HepG2 (cell line): ENCODE measurements around the gene SEC16A. TPM values are rescaled to one million over a fixed set of nuclear protein-coding genes. Genes with fewer than 3 reads are reported as not detected.

Experiments
- ASH2L ChIP-seq: fragments of 300-600, 200-600 bp; sonication (generic); IDR thresholded peaks from 2 replicates; pipeline ENCODE4 v1.7.0; 2017; ENCODE audit warnings: low read depth, mild to moderate bottlenecking, moderate library complexity, mixed read lengths, low read length; ENCODE audit not compliant: insufficient read length
- DMAP1 ChIP-seq: IDR thresholded peaks from 2 replicates; pipeline ENCODE4 v1.6.1; 2016
- ELF1 ChIP-seq: sonication (generic); formaldehyde crosslinking; IDR thresholded peaks from 2 replicates; pipeline ENCODE4 v1.4.0; 2020; ENCODE audit warnings: missing genetic modification reagents
- FIP1L1 ChIP-seq: fragments of 200-400 bp; formaldehyde crosslinking; IDR thresholded peaks from 2 replicates; pipeline ENCODE4 v1.6.1; 2018; ENCODE audit warnings: low read depth, mild to moderate bottlenecking, low read length, moderate library complexity, borderline replicate concordance; ENCODE audit not compliant: insufficient read depth
- GLMP ChIP-seq: sonication (generic); formaldehyde crosslinking; IDR thresholded peaks from 2 replicates; pipeline ENCODE4 v1.9.0; 2021; ENCODE audit warnings: missing genetic modification reagents, mild to moderate bottlenecking, borderline replicate concordance
- HIVEP1 ChIP-seq: sonication (generic); formaldehyde crosslinking; IDR thresholded peaks from 2 replicates; pipeline ENCODE4 v1.4.0; 2020; ENCODE audit warnings: mild to moderate bottlenecking, missing genetic modification reagents
- KAT7 ChIP-seq: IDR thresholded peaks from 2 replicates; pipeline ENCODE4 v1.6.1; 2018; ENCODE audit warnings: borderline replicate concordance, missing compliant biosample characterization
- KDM6A ChIP-seq: IDR thresholded peaks from 2 replicates; pipeline ENCODE4 v1.6.1; 2016; ENCODE audit warnings: low read depth
- NFAT5 ChIP-seq: sonication (generic); formaldehyde crosslinking; IDR thresholded peaks from 2 replicates; pipeline ENCODE4 v1.4.0; 2020; ENCODE audit warnings: missing genetic modification reagents
- SMARCE1 ChIP-seq: fragments of 450-650 bp; IDR thresholded peaks from 2 replicates; pipeline ENCODE4 v1.6.1; 2017; ENCODE audit warnings: borderline replicate concordance
- THAP8 ChIP-seq: sonication (generic); formaldehyde crosslinking; IDR thresholded peaks from 2 replicates; pipeline ENCODE4 v1.5.1; 2020; ENCODE audit warnings: missing genetic modification reagents, mild to moderate bottlenecking, borderline replicate concordance
- ZFX ChIP-seq: sonication (generic); formaldehyde crosslinking; IDR thresholded peaks from 2 replicates; pipeline ENCODE4 v1.4.0; 2020; ENCODE audit warnings: mild to moderate bottlenecking, low read depth, missing genetic modification reagents, moderate library complexity
- ZSCAN20 ChIP-seq: sonication (generic); formaldehyde crosslinking; IDR thresholded peaks from 2 replicates; pipeline ENCODE4 v1.4.0; 2020; ENCODE audit warnings: missing genetic modification reagents, mild to moderate bottlenecking, borderline replicate concordance
- polyA plus RNA-seq, 8 experiments: library from polyadenylated mRNA; depleted of rRNA in 3 of 8; stranded (reverse) in 7 of 8; unstranded in 1 of 8; fragments of >200 nt; fragmentation: Illumina TruSeq in 4 of 8; extraction: Trizol in 4 of 8; gene quantifications; 2 replicates each; pipeline versions ENCODE4 v1.2.1 to v1.2.3, GENCODE V29; 2011 to 2016; ENCODE audit warnings: low read depth in 4 of 8, missing spikeins in 1 of 8, mixed read lengths in 1 of 8; ENCODE audit not compliant: insufficient read depth in 1 of 8
- total RNA-seq, 5 experiments: library from RNA; depleted of rRNA; stranded (reverse); fragments of >200 nt; fragmentation: Illumina TruSeq; extraction: Trizol; gene quantifications; 2 replicates each; pipeline ENCODE4 v1.2.3, GENCODE V29; 2016; ENCODE audit warnings: low read depth in 1 of 5
- TF ChIP-seq, protein P1 (sequence below): sonication (generic); formaldehyde crosslinking; IDR thresholded peaks from 2 replicates; pipeline ENCODE4 v1.8.1; 2023; ENCODE audit warnings: mild to moderate bottlenecking, missing genetic modification reagents, borderline replicate concordance
- TF ChIP-seq, protein P2 (sequence below): IDR thresholded peaks from 2 replicates; pipeline ENCODE4 v1.6.1; 2016; ENCODE audit warnings: control low read depth
- TF ChIP-seq, protein P3 (sequence below): sonication (generic); formaldehyde crosslinking; IDR thresholded peaks from 2 replicates; pipeline ENCODE4 v1.5.0; 2020; ENCODE audit warnings: missing genetic modification reagents
- TF ChIP-seq, protein P4 (sequence below): sonication (generic); formaldehyde crosslinking; IDR thresholded peaks from 2 replicates; pipeline ENCODE4 v1.4.0; 2020; ENCODE audit warnings: missing genetic modification reagents

SEC16A gene
- total and polyA plus RNA-seq, 2 of the 13 experiments (the other 11 are each of a cell fraction or from before 2014, with no cell fraction given), result 15.9 to 18.9 TPM

DNA sequence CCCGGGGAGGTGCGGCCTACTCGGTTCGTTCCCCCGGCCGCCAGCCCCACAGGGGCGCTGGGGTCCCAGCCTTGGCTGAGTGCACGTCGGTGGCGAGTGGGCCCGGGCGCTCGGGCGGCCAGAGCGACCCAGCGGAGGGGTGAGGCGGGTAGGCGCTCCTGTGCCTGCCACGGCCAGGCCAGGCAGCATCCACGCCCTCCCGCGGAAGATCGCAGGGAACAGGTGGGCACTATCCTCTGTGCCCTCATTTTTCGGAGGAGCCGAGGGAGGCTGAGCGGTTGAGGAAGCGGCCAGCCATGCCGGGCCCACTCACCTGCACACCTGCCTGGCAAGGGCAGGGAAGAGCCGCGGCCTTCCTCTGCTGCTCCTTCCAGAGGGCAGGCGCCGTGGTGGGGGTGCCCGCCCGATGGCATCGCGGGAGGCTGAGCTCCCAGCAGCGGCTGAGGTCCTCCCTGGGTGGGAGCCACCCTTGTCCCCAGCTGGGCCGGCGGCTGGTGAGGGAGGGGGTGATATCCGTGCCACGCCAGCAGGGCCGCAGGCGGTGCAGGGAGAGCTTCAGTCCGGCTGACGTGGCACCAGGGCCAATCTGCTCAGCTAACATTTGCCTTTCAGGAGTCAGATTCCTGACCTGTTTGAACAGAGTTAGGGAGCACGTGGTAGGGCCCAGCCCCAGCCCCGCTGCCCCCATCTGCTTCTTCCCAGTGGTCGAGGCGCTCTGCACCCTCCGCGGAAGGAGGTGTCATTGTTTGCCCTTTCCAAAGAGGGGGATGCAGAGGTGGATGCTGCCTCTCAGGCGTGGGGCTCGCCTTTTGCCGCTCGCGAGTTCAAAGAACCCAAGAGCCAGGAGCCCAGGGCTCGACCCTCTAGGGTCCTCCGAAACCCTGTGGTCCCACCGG, 1.6 kb upstream of the SEC16A start (continued):
- TF ChIP-seq, protein P1, sequence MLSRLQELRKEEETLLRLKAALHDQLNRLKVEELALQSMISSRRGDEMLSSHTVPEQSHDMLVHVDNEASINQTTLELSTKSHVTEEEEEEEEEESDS (CRISPR knock-in tag), result no peak
- TF ChIP-seq ELF1 (CRISPR knock-in tag) (peak; percentile 2; the same call in 1 of the 2 replicates), DMAP1 (peak; percentile 87), ZSCAN20 (CRISPR knock-in tag) (no peak), FIP1L1 (no peak), NFAT5 (CRISPR knock-in tag) (no peak), ASH2L (no peak), ZFX (CRISPR knock-in tag) (peak; percentile 68; the same call in 1 of the 2 replicates), GLMP (CRISPR knock-in tag) (no peak), KDM6A (CRISPR knock-in tag) (no peak), SMARCE1 (no peak), KAT7 (CRISPR knock-in tag) (no peak; the same call in 1 of the 2 replicates), THAP8 (CRISPR knock-in tag) (no peak), HIVEP1 (CRISPR knock-in tag) (no peak)
- TF ChIP-seq, protein P2, sequence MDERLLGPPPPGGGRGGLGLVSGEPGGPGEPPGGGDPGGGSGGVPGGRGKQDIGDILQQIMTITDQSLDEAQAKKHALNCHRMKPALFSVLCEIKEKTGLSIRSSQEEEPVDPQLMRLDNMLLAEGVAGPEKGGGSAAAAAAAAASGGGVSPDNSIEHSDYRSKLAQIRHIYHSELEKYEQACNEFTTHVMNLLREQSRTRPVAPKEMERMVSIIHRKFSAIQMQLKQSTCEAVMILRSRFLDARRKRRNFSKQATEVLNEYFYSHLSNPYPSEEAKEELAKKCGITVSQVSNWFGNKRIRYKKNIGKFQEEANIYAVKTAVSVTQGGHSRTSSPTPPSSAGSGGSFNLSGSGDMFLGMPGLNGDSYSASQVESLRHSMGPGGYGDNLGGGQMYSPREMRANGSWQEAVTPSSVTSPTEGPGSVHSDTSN, result no peak
- TF ChIP-seq, protein P3, sequence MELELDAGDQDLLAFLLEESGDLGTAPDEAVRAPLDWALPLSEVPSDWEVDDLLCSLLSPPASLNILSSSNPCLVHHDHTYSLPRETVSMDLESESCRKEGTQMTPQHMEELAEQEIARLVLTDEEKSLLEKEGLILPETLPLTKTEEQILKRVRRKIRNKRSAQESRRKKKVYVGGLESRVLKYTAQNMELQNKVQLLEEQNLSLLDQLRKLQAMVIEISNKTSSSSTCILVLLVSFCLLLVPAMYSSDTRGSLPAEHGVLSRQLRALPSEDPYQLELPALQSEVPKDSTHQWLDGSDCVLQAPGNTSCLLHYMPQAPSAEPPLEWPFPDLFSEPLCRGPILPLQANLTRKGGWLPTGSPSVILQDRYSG (CRISPR knock-in tag), result no peak
- TF ChIP-seq, protein P4, sequence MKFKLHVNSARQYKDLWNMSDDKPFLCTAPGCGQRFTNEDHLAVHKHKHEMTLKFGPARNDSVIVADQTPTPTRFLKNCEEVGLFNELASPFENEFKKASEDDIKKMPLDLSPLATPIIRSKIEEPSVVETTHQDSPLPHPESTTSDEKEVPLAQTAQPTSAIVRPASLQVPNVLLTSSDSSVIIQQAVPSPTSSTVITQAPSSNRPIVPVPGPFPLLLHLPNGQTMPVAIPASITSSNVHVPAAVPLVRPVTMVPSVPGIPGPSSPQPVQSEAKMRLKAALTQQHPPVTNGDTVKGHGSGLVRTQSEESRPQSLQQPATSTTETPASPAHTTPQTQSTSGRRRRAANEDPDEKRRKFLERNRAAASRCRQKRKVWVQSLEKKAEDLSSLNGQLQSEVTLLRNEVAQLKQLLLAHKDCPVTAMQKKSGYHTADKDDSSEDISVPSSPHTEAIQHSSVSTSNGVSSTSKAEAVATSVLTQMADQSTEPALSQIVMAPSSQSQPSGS, result no peak
